Tibial nerve (tissue), 4 donors: Measurements from ENCODE around the gene TUBB4B. TPM values are rescaled to one million over a fixed set of nuclear protein-coding genes. Genes with fewer than 3 reads are reported as not detected.
A peak's percentile ranks its signal among the peaks of the same experiment; 100 is the strongest.

Experiments used
- DNase-seq, 2 donors: peaks; one replicate each; pipeline ENCODE4 v3.0.0-alpha.2; 2019; ENCODE audit warnings: low spot score in 2 of 2
- H3K27ac ChIP-seq, 4 donors: fragments of 200-600 bp; sonication (generic) in 3 of 4; one replicate each; pipeline ENCODE4 v1.5.1; 2017 to 2019; ENCODE audit warnings: mild to moderate bottlenecking in 1 of 4
- H3K27me3 ChIP-seq, 2 donors: fragments of 200-600 bp; sonication (generic) in 1 of 2; one replicate each; pipeline versions ENCODE4 v1.5.1 to v1.6.0; 2017 to 2019
- H3K36me3 ChIP-seq, 3 donors: fragments of 200-600 bp; sonication (generic); one replicate each; pipeline ENCODE4 v1.5.1; 2018 to 2019
- H3K4me1 ChIP-seq, 4 donors: fragments of 200-600 bp; sonication (generic) in 3 of 4; one replicate each; pipeline ENCODE4 v1.5.1; 2017 to 2019
- H3K4me3 ChIP-seq, 4 donors: fragments of 200-600 bp; sonication (generic) in 3 of 4; one replicate each; pipeline ENCODE4 v1.5.1; 2017 to 2019; ENCODE audit warnings: mild to moderate bottlenecking in 1 of 4, moderate library complexity in 1 of 4
- H3K9me3 ChIP-seq, 4 donors: fragments of 200-600 bp; sonication (generic) in 3 of 4; one replicate each; pipeline ENCODE4 v1.5.1; 2017 to 2019
- CTCF ChIP-seq, 5 experiments: fragments of 200-600 bp in 3 of 5; fragments of 450-650 bp in 2 of 5; sonication (generic) in 3 of 5; IDR thresholded peaks; one replicate each; pipeline ENCODE4 v1.5.1; 2016 to 2019; ENCODE audit warnings: antibody characterized with exemption in 5 of 5, mild to moderate bottlenecking in 3 of 5, moderate library complexity in 2 of 5
- EP300 ChIP-seq, 2 donors: sonication (generic); formaldehyde crosslinking; IDR thresholded peaks; one replicate each; pipeline ENCODE4 v1.6.1; 2017; ENCODE audit warnings: antibody characterized with exemption in 2 of 2, mild to moderate bottlenecking in 1 of 2
- POLR2A ChIP-seq, 2 donors: fragments of 450-650 bp; IDR thresholded peaks; one replicate each; pipeline ENCODE4 v1.6.1; 2017; ENCODE audit warnings: antibody characterized with exemption in 2 of 2, mild to moderate bottlenecking in 2 of 2, moderate library complexity in 2 of 2
- WGBS, 2 donors: methylation state at CpG; one replicate each; pipeline ENCODE4 v1.1.5; 2018; 5-methylcytosine and 5-hydroxymethylcytosine counted together
- total RNA-seq, 4 donors: library from RNA; depleted of rRNA; stranded (reverse); fragments of >200 nt; gene quantifications; one replicate each; pipeline ENCODE4 v1.1.0, GENCODE V29; 2016

The TUBB4B gene
- total RNA-seq, 4 donors from 2014 or later = 102 to 190 (median 161) TPM

GRCh38 chr9:137277329-137278041 lies 36.4 kb downstream of the TUBB4B start, which contains the start of gene TOR4A:
Gene TOR4A (plus strand): TSS chr9:137277726. CDS start chr9:137278690, 964 bp downstream.
- TF ChIP-seq EP300 (IDR thresholded peaks at IDR 0.05) (peak in 1 of 2 donors; percentile 42), POLR2A (IDR thresholded peaks at IDR 0.05) (no peak)
- WGBS, 2 donors = 12% methylated on average over 12 to 20 of the region's 25 CpGs
- Histone ChIP-seq H3K9me3 (peaks cover 0 to 10% (median 0%) of the 10 kb centered on the region in 4 donors), H3K4me3 (peak within 1 kb of the TSS; percentile 18 to 63 (median 41)), H3K27me3 (peaks cover 0 to 60% of the 10 kb centered on the region in 2 donors), H3K27ac (peak within 1 kb of the TSS; percentile 36 to 86 (median 68)), H3K36me3 (peaks cover 3 to 33% (median 4%) of the 10 kb centered on the region in 3 donors), H3K4me1 (peaks cover 0 to 49% (median 17%) of the 10 kb centered on the region in 4 donors)
- peak; percentile 44 to 54 for DNase-seq

- peak overlapping the region; percentile 22 to 86 (median 66) for H3K27ac ChIP-seq
- WGBS, 2 donors = 10 to 22% methylated on average over 12 to 32 of the region's 54 CpGs
Measured at GRCh38 chr9:137278061-137278701, 37.1 kb downstream of the TUBB4B start.

GRCh38 chr9:137278721-137279711 lies 37.9 kb downstream of the TUBB4B start:
- Histone ChIP-seq H3K9me3 (peaks cover 0 to 10% (median 0%) of the 10 kb centered on the region in 4 donors), H3K27me3 (peaks cover 0 to 63% of the 10 kb centered on the region in 2 donors), H3K36me3 (peaks cover 0 to 19% (median 0%) of the 10 kb centered on the region in 3 donors), H3K4me1 (peaks cover 0 to 49% (median 17%) of the 10 kb centered on the region in 4 donors), H3K27ac (peak overlapping the region in 1 of 4 donors; percentile 86), H3K4me3 (peak overlapping the region in 2 of 4 donors; percentile 51 to 63)
- 80 to 86% methylated on average over 109 to 134 of the region's 139 CpGs for WGBS, 2 donors
- DNase-seq = no peak
- TF ChIP-seq EP300 (IDR thresholded peaks at IDR 0.05) (no peak), POLR2A (IDR thresholded peaks at IDR 0.05) (no peak), CTCF (IDR thresholded peaks at IDR 0.05) (no peak)

More at GRCh38 chr9:137278061-137278701, 37.1 kb downstream of the TUBB4B start:
- TF ChIP-seq POLR2A (IDR thresholded peaks at IDR 0.05) (no peak), EP300 (IDR thresholded peaks at IDR 0.05) (no peak), CTCF (IDR thresholded peaks at IDR 0.05) (no peak)
- Histone ChIP-seq H3K4me3 (peak overlapping the region; percentile 18 to 63 (median 41)), H3K4me1 (peaks cover 0 to 49% (median 17%) of the 10 kb centered on the region in 4 donors), H3K27me3 (peaks cover 0 to 63% of the 10 kb centered on the region in 2 donors), H3K36me3 (peaks cover 0 to 26% (median 0%) of the 10 kb centered on the region in 3 donors), H3K9me3 (peaks cover 0 to 10% (median 0%) of the 10 kb centered on the region in 4 donors)
- DNase-seq = no peak

- peaks cover 0 to 14% (median 0%) of the 10 kb centered on the region in 4 donors for H3K9me3 ChIP-seq
- no peak for TF ChIP-seq POLR2A (IDR thresholded peaks at IDR 0.05)
- no peak for TF ChIP-seq EP300 (IDR thresholded peaks at IDR 0.05)
- TF ChIP-seq CTCF (IDR thresholded peaks at IDR 0.05) = no peak
- no peak for DNase-seq
- no peak overlapping the region for H3K27ac ChIP-seq
- peaks cover 0 to 57% of the 10 kb centered on the region in 2 donors for H3K27me3 ChIP-seq
- H3K4me3 ChIP-seq = no peak overlapping the region
- H3K4me1 ChIP-seq = peaks cover 0 to 49% (median 17%) of the 10 kb centered on the region in 4 donors
- 88 to 89% methylated on average over 27 to 34 of the region's 41 CpGs for WGBS, 2 donors
- H3K36me3 ChIP-seq = peaks cover 0 to 17% (median 0%) of the 10 kb centered on the region in 3 donors
Measured at GRCh38 chr9:137279741-137280473, 38.8 kb downstream of the TUBB4B start.
